Stimulated activated CD4-positive, alpha-beta T cell treated with anti-CD3 and anti-CD28 coated beads, Interleukin-4, amount 100 ng/mL, for 48 hours (primary cell): ENCODE measurements around the gene ATAD3A.

ENCODE experiments used
- DNase-seq, 2 donors: peaks; one replicate each; pipeline ENCODE4 v3.0.0-alpha.2; 2020; ENCODE audit warnings: low read depth in 2 of 2

Gene ATAD3A

DNA sequence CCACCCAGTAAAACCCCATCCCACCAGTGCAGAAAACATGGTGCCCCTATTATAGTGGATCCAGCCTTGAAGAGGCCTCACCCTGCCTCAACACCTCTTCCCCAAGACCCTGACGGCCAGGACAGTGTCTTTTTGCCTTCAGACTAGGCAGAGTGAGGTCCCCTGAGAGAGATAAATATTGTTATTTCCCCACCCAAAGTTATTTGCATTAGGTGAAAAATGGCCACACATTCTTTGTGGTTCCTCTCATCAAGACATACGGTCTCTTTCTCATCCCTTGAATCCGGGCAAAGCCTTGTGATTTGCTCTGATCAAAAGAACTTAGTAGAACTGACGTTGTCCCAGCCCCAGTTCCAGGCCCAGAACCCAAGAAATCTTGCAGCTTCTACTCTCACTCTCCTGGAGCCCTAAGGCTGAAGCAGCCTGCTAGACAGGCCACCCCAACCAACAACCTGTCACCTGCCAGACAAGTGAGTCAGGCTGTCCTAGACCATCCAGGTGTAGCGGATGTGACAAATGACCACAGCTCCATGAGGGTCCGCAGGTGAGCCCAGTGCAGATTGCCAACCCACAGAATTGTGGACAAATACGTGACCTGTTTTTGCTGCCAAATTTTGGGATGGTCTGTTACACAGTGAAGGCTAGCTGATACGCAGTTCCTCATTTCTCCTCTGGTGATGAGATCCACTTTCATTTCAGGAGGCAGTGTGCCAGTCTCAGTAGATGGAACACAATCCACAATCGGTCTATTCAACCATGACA lies 70.8 kb downstream of the ATAD3A start:
- DNase-seq = no peak

- no peak for DNase-seq
These were observed 71.5 kb downstream of the ATAD3A start for GRCh38 chr1:1583347-1584010.
